T-helper 2 cell treated with Interferon-gamma antibody and Interleukin-4, amounts not matched to agents 5 μg/mL and 100 μg/mL, for 36 hours (primary cell): ENCODE results near the gene AP3D1.
"Not testable (repeated sequence)": the region's sequence is repeated elsewhere in the genome, so short reads cannot be mapped to it uniquely, and the experiment has no call there.

ENCODE experiments used
- DNase-seq: peaks from one replicate; pipeline ENCODE4 v3.0.0; 2021; ENCODE audit warnings: low spot score
- H3K27ac Mint-ChIP-seq: one replicate; pipeline ENCODE4 v1.8.0; 2021; ENCODE audit warnings: mild to moderate bottlenecking, mixed read lengths
- H3K27me3 Mint-ChIP-seq: one replicate; pipeline ENCODE4 v1.8.0; 2021; ENCODE audit warnings: low read depth, mixed read lengths
- H3K36me3 Mint-ChIP-seq: one replicate; pipeline ENCODE4 v1.8.0; 2021; ENCODE audit warnings: low read depth, mixed read lengths
- H3K4me1 Mint-ChIP-seq: one replicate; pipeline ENCODE4 v1.8.0; 2021; ENCODE audit warnings: low read depth, mixed read lengths
- H3K4me3 Mint-ChIP-seq: one replicate; pipeline ENCODE4 v1.8.0; 2022; ENCODE audit warnings: mild to moderate bottlenecking, moderate library complexity, mixed read lengths
- H3K9me3 Mint-ChIP-seq: one replicate; pipeline ENCODE4 v1.8.0; 2021; ENCODE audit warnings: mixed read lengths

Gene AP3D1

GRCh38 chr19:2091926-2092525, 59.3 kb downstream of the AP3D1 start:
- DNase-seq, H3K9me3 Mint-ChIP-seq, H3K27me3 Mint-ChIP-seq, H3K27ac Mint-ChIP-seq: not testable (repeated sequence)
- peaks cover 50% of the 10 kb centered on the region for H3K4me1 Mint-ChIP-seq
- peaks cover 52% of the 10 kb centered on the region for H3K36me3 Mint-ChIP-seq
- H3K4me3 Mint-ChIP-seq = peak overlapping the region; percentile 43

- peaks cover 2% of the 10 kb centered on the region for H3K27me3 Mint-ChIP-seq
- H3K9me3 Mint-ChIP-seq = no peaks in the 10 kb centered on the region
- H3K4me3 Mint-ChIP-seq = peak overlapping the region; percentile 75
- no peak for DNase-seq
- H3K4me1 Mint-ChIP-seq = peaks cover 61% of the 10 kb centered on the region
- H3K27ac Mint-ChIP-seq = peak overlapping the region; percentile 95
- H3K36me3 Mint-ChIP-seq = peaks cover 60% of the 10 kb centered on the region
Measured at GRCh38 chr19:2089727-2090053, 61.7 kb downstream of the AP3D1 start.

- H3K27ac Mint-ChIP-seq = peak overlapping the region; percentile 95
- H3K4me1 Mint-ChIP-seq = peaks cover 59% of the 10 kb centered on the region
- H3K36me3 Mint-ChIP-seq = peaks cover 60% of the 10 kb centered on the region
- no peaks in the 10 kb centered on the region for H3K9me3 Mint-ChIP-seq
- no peak for DNase-seq
- H3K4me3 Mint-ChIP-seq = peak overlapping the region; percentile 75
- H3K27me3 Mint-ChIP-seq = peaks cover 2% of the 10 kb centered on the region
Measured at GRCh38 chr19:2089001-2089711, 62.2 kb downstream of the AP3D1 start.

- Mint-ChIP-seq H3K27me3 (peaks cover 2% of the 10 kb centered on the region), H3K4me1 (peaks cover 58% of the 10 kb centered on the region), H3K4me3 (peak overlapping the region; percentile 81), H3K27ac (peak overlapping the region; percentile 95), H3K36me3 (peaks cover 65% of the 10 kb centered on the region), H3K9me3 (no peaks in the 10 kb centered on the region)
- DNase-seq = no peak
Measured at GRCh38 chr19:2087621-2088100, 63.7 kb downstream of the AP3D1 start.

GRCh38 chr19:2086695-2087620, 64.4 kb downstream of the AP3D1 start:
- peaks cover 63% of the 10 kb centered on the region for H3K4me1 Mint-ChIP-seq
- not testable (repeated sequence) for H3K27me3 Mint-ChIP-seq, H3K9me3 Mint-ChIP-seq
- peaks cover 69% of the 10 kb centered on the region for H3K36me3 Mint-ChIP-seq
- peak; percentile 54 for DNase-seq
- peak overlapping the region; percentile 95 for H3K27ac Mint-ChIP-seq
- peak overlapping the region; percentile 81 for H3K4me3 Mint-ChIP-seq

GRCh38 chr19:2084993-2085720, 66.2 kb downstream of the AP3D1 start:
- DNase-seq = peak; percentile 95
- H3K4me3 Mint-ChIP-seq = peak overlapping the region; percentile 95
- peaks cover 65% of the 10 kb centered on the region for H3K4me1 Mint-ChIP-seq
- peak overlapping the region; percentile 98 for H3K27ac Mint-ChIP-seq
- peaks cover 73% of the 10 kb centered on the region for H3K36me3 Mint-ChIP-seq
- H3K9me3 Mint-ChIP-seq = no peaks in the 10 kb centered on the region
- peaks cover 2% of the 10 kb centered on the region for H3K27me3 Mint-ChIP-seq

GRCh38 chr19:2083174-2083854, 68.1 kb downstream of the AP3D1 start:
- DNase-seq = peak; percentile 61
- Mint-ChIP-seq H3K9me3 (no peaks in the 10 kb centered on the region), H3K36me3 (peaks cover 77% of the 10 kb centered on the region), H3K27me3 (peaks cover 2% of the 10 kb centered on the region), H3K4me1 (peaks cover 56% of the 10 kb centered on the region), H3K4me3 (peak overlapping the region; percentile 95), H3K27ac (peak overlapping the region; percentile 98)

- peaks cover 45% of the 10 kb centered on the region for H3K4me1 Mint-ChIP-seq
- H3K9me3 Mint-ChIP-seq = no peaks in the 10 kb centered on the region
- H3K4me3 Mint-ChIP-seq = peak overlapping the region; percentile 95
- peak overlapping the region; percentile 98 for H3K27ac Mint-ChIP-seq
- peak; percentile 61 for DNase-seq
- H3K36me3 Mint-ChIP-seq = peaks cover 75% of the 10 kb centered on the region
- H3K27me3 Mint-ChIP-seq = peaks cover 2% of the 10 kb centered on the region
Measured at GRCh38 chr19:2081873-2082810, 69.2 kb downstream of the AP3D1 start.

GRCh38 chr19:2080336-2080988, 70.9 kb downstream of the AP3D1 start:
- Mint-ChIP-seq H3K9me3 (no peaks in the 10 kb centered on the region), H3K27me3 (peaks cover 2% of the 10 kb centered on the region), H3K27ac (peak overlapping the region; percentile 98), H3K4me1 (peaks cover 34% of the 10 kb centered on the region), H3K36me3 (peaks cover 78% of the 10 kb centered on the region), H3K4me3 (peak overlapping the region; percentile 95)
- DNase-seq = no peak

- H3K9me3 Mint-ChIP-seq = no peaks in the 10 kb centered on the region
- H3K4me3 Mint-ChIP-seq = peak overlapping the region; percentile 95
- peak overlapping the region; percentile 74 for H3K27ac Mint-ChIP-seq
- peaks cover 76% of the 10 kb centered on the region for H3K36me3 Mint-ChIP-seq
- no peaks in the 10 kb centered on the region for H3K27me3 Mint-ChIP-seq
- peaks cover 30% of the 10 kb centered on the region for H3K4me1 Mint-ChIP-seq
- DNase-seq = no peak
Measured at GRCh38 chr19:2079865-2080301, 71.5 kb downstream of the AP3D1 start.

GRCh38 chr19:2079076-2079864, 72.1 kb downstream of the AP3D1 start:
- H3K4me3 Mint-ChIP-seq = peak overlapping the region; percentile 95
- peak overlapping the region; percentile 74 for H3K27ac Mint-ChIP-seq
- no peak for DNase-seq
- H3K27me3 Mint-ChIP-seq = no peaks in the 10 kb centered on the region
- H3K36me3 Mint-ChIP-seq = peaks cover 70% of the 10 kb centered on the region
- H3K4me1 Mint-ChIP-seq = peaks cover 30% of the 10 kb centered on the region
- no peaks in the 10 kb centered on the region for H3K9me3 Mint-ChIP-seq
